ENCODE results near the gene PAX2.

- TF ChIP-seq RBFOX2 (IDR thresholded peaks at IDR 0.05; ENCODE audit: low read depth, low read length) (no peak), CHD2 (IDR thresholded peaks at IDR 0.05; ENCODE audit: low read depth, low read length) (no peak), PRDM15 (CRISPR knock-in tag; IDR thresholded peaks at IDR 0.05) (no peak), TARDBP (CRISPR knock-in tag; IDR thresholded peaks at IDR 0.05) (no peak), TFDP1 (CRISPR knock-in tag; IDR thresholded peaks at IDR 0.05; ENCODE audit: borderline replicate concordance) (no peak), ZNF180 (CRISPR knock-in tag; IDR thresholded peaks at IDR 0.05; ENCODE audit: borderline replicate concordance, low read depth) (no peak), FOXK1 (CRISPR knock-in tag; IDR thresholded peaks at IDR 0.05; ENCODE audit: borderline replicate concordance, low read depth) (no peak)
- TF ChIP-seq, protein P1, sequence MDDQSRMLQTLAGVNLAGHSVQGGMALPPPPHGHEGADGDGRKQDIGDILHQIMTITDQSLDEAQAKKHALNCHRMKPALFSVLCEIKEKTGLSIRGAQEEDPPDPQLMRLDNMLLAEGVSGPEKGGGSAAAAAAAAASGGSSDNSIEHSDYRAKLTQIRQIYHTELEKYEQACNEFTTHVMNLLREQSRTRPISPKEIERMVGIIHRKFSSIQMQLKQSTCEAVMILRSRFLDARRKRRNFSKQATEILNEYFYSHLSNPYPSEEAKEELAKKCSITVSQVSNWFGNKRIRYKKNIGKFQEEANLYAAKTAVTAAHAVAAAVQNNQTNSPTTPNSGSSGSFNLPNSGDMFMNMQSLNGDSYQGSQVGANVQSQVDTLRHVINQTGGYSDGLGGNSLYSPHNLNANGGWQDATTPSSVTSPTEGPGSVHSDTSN (CRISPR knock-in tag; IDR thresholded peaks at IDR 0.05; ENCODE audit: borderline replicate concordance), result no peak
These were observed 21.4 kb upstream of the PAX2 start for GRCh38 chr10:100723770-100724530.

Measured in HepG2 (cell line).